H1 (cell line): Measurements from ENCODE around the gene NAGA. TPM values are rescaled to one million over a fixed set of nuclear protein-coding genes. Genes with fewer than 3 reads are reported as not detected.

Source experiments
- CBX5 ChIP-seq: fragments of 300-800, 300-1000 bp; sonication (generic); IDR thresholded peaks from 2 replicates; pipeline ENCODE4 v1.7.1; 2016; ENCODE audit warnings: antibody characterized with exemption, low read length, low read depth
- SIX5 ChIP-seq: IDR thresholded peaks from 2 replicates; pipeline ENCODE4 v1.6.1; 2011; ENCODE audit warnings: mild to moderate bottlenecking, low read depth, low read length
- polyA plus RNA-seq, 7 experiments: library from polyadenylated mRNA; depleted of rRNA in 3 of 7; stranded (reverse) in 5 of 7; unstranded in 2 of 7; fragments of >200 nt in 5 of 7; fragments of 200-250 nt in 2 of 7; gene quantifications; 1 replicate in 5 of 7; 2 replicates in 1 of 7; 4 replicates in 1 of 7; pipeline versions ENCODE4 v1.2.1 to v1.2.3, GENCODE V29; 2011 to 2013; ENCODE audit warnings: missing spikeins in 2 of 7, mixed read lengths in 2 of 7
- total RNA-seq: library from RNA; stranded (reverse); fragmentation: NEBNext Ultra II Directional; extraction: Animal tissue kit (Norgen Biotek cat#: 25700); gene quantifications from 2 replicates; pipeline ENCODE4 v1.2.1, GENCODE V29; 2021

NAGA gene
- total and polyA plus RNA-seq, 2 of the 8 experiments (the other 6 are each of a cell fraction or from before 2014, with no cell fraction given), result 14.8 to 30.7 TPM

DNA sequence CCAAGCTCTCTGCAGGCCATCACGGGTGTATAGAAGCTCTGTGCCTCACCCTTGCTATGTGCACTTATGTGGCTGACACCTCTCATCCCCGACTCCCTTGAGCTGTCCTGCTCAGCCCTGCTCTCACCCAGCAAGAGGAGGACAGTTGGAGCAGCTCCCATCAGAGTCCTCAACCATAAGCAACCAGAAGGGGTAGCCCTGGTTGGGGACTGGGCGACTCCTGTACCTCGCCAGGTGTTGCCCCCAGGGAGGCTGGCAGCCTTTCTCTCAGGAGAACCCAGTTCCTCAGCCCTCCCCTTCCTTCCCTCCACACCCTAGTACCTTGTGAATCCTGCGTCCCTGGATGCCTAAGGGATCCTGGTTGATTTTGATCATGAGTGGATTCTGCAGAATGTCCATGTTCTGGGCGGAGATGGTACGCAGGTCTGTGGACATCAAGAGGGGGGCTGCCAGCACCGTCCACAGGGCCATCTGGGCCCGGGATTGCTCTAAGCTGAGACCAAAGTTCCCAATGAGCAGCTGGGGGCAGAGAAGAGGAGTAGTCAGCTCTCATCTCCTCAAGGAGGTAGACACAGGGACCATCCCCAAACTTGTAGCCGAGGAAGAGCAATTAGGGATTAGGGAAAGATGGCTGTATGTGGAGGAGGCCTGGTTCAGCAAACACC is 8.0 kb downstream of the NAGA start (continued):
- TF ChIP-seq CBX5 (no peak), SIX5 (no peak)
